HG03103 (cell line): ENCODE data around the gene CLK3.

Experiments used
- ATAC-seq: cut with Tn5 transposase; IDR thresholded peaks from one replicate; pipeline ENCODE4 v1.9.1; 2021; ENCODE audit warnings: low read depth; ENCODE audit not compliant: unreplicated experiment

CLK3 gene

DNA sequence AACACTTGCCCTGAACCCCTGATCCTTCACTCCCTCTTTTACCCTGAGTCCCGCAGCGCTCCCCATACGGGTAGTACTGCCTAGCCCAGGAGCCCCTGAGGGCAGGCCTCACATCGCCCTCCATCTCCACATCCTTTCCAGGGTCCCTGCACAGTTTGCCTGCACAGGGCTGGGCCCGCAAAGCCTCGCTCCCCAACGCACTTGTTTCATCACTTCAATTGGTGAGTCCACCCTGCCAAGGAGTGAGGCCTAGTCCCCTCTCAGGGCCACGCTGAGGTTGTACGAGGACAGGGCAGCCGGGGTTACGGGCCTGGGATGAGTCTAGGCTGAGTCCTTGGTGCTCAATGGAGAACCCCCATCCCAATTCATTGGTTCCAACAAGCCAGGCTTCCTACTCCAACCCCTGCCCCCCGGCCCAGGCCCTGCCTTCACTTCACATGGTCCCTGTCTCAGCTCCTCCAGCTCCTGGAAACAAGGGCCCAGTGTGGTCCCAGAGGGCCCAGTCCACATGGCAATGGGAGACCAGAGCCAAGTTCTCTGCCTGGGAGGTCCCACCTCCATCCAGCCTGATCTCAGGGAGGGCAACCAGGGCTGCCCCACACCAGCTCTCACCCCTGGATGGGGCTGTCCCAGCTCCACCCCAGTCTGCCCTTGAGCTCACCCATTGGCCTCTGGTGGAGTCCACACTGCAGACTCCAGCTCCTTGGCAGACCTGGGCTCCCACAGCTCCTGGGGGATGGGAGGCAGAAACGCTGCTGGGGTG, 12.4 kb upstream of the CLK3 start:
- no peak for ATAC-seq

- no peak for ATAC-seq
Observed at GRCh38 chr15:74603789-74604705, 11.6 kb upstream of the CLK3 start.

DNA sequence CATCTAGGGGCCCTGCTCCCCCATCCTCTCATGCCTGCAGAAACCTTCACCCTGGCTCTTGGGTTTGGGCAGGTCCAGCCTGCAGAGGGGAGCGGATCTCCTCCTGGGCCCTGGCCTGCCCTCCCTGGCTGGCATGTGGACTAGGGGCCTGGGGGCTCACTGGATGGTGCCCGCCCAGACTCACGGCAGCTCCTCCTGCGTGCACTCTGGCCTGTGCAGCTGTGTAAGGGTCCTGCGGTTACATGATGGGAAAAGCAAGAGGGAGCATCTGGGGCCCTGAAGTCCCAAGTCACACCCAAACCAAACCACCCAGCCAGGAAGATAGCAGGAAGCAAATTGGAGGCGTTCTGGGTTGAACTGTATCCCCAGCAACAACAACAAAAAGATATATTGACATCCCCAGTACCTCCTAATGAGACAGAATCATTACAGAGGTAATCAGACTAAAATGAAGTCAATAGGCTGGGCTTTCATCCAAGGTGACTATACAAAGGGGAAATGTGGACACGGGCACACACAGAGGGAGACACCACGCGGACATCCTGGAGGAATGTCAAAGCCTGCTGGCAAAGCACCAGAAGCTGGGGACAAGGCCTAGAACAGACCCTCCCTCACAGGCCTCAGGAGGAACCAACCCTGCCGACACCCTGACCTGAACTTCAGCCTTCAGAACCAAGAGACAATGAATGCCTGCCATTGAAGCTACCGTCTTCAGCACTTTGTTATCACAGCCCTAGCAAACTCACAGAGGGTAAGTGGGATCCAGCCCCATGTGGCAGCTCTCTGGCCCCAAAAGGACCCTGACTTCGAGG, 10.4 kb upstream of the CLK3 start:
- ATAC-seq, result no peak

DNA sequence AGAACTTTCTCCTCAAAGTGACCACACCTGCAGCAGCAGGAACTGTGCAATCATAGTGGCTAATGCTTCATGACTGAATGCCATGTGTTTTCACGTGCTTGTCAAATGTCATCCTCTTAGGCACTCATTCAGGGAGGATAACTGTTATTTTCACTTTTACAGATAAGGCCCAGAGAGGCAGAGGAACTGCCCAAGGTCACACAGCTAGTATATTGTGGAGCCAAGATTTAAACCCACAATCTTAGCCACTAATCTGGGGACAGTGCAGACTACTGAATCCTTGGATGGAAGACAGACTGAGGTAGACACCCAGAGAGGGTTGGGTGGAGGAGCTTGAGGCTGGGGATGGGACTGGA, 9.9 kb upstream of the CLK3 start:
- no peak for ATAC-seq

DNA sequence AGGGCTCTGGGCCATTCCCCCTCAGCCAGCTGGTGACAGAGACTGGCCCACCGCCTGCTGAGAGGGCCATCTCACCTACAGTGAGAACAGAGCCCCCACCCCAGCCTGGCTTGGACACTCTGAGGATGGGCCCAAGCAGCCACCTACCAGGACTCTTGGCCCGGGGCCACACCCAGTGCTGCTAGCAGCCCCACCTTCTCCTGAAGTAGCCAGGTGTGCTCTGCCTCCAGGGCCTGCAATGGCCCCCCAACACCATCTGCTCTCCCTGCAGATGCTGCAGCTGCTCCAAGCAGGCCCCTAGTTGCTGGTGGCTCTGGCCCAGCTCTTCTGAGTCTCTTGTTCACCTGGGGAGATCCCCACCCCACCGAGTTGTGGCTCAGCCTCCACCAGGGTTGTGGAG, 6.8 kb upstream of the CLK3 start:
- ATAC-seq, result no peak

DNA sequence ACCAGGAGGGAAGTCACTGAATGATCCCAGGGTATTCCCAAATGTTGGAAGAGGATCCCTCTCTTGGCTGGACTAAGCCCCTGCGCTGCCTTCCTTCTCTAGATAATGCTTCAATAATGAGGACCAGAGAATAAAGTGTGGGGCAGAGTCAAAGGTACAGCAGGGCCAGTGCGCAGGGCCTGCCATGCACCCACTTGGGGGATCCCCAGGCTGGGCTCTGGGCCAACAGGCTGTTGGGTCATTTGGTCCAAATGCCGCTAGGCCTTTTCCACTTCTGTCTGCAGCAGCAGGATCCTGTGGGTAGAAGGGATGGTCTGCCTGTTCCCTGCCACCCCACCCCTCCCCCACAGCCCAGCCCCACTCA, 5.7 kb upstream of the CLK3 start:
- ATAC-seq, result no peak

DNA sequence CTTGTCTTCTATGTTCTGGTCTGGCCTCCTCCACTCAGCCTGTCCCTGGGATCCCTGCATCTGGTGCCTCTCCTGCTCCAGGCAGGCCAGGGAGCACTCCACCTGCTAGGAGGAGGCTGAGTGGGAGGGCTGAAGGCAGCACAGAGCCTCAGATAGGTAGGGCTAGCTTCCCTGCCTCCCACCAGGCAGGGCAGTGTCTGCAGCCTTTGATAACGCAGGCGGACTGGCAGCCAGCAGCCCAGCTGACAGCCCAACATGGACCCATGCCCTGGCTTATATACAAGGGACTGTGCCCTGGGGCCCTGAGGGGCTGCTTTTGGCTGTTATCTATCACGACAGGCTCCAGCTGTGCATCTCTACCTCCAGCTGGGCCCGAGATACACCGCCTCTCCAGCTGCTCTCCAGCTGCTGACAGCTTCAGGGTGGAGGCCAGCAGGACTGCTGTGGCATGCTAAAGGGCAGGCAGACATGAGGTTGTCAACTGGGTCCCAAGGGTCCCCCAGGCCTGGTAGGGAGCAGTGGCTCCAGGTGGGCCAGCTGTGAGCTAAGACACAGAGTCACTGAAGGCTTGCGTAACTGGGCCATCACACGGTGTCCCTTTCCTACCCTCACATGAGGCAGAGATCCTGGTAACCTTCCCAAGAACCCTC, 5.2 kb upstream of the CLK3 start:
- no peak for ATAC-seq

DNA sequence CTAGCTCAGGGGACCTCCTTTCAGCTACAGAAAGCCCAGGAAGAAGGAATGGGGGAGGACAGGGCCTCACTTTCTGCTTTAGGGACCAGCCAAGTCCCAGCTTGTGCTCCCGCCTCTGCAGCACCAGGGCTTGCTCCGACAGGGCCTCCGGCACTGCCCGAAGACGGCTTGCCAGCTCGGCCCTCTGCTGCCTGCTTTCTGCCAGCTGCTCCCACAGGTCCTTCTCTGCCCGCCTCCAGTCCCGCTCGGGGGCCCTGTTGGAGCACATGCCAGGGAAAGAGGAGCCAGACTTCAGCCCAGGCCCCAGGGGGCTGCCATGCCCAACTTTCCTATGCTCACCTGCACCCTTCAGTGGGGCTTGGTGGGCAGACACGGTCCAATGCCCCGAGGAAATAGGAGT, 4.3 kb upstream of the CLK3 start:
- ATAC-seq, result no peak

- ATAC-seq, result no peak
Observed at GRCh38 chr15:74611834-74612233, 3.8 kb upstream of the CLK3 start.

DNA sequence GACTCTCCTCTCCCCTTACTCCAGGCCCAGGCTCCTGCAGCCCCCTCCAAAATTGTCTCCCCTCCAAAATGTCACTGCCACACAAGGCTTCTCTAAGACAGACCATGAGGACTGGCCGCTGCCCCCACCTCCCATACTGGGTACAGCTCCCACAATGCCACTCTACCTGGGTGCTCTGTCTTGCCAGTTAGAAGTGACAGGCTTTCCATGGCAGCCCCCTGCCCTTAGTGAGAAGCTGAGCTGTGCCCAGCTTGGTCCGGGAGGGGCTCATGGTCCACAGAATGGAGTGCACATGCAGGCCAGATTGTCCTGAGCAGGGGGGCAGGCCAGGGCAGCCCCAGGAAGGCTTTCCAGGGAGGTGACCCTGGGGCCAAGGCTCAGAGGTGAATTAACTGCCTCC, 3.0 kb upstream of the CLK3 start:
- no peak for ATAC-seq

DNA sequence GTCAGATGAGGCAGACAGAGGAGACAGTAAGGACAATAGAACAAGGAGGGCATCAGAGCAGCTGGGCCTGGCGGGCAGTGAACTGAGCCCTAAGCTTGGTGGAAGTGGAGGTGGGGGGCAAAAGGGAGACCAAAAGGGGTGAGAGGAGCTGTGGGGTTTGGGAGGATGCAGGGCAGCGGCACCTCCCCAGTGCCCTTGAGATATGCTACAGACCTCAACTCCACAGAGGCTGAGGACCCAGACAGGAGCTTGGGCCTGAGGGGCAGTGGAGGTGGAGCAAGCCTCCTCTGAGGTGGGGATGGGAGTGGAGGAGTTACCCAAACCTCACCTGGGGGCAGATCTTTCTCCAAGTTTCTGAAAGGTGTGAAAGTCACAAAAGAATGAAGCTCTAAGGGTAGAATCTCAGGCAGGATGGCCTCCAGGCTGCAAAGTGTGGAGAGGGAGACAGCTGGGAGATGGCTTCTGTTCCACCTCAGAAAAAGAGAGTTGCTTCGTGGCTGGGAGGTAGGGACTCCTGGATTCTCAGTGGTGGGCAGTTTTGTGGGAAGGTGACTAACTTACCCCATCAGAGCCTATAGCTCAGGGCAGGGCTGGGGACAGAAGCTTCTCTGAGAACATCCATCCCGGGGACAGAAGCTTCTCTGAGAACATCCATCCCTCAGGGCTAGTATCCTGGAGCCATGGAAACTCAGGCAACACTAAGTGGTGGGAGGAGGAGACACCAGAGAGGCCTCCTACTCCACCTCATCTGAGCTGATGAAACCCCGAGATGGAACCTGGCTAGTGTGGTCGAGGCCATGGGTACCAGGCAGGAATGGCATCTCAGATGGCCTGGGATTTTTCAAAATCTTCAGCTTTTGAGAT, 2.3 kb upstream of the CLK3 start:
- ATAC-seq, result no peak

- no peak for ATAC-seq
Observed at GRCh38 chr15:74613953-74614743, 1.5 kb upstream of the CLK3 start.

DNA sequence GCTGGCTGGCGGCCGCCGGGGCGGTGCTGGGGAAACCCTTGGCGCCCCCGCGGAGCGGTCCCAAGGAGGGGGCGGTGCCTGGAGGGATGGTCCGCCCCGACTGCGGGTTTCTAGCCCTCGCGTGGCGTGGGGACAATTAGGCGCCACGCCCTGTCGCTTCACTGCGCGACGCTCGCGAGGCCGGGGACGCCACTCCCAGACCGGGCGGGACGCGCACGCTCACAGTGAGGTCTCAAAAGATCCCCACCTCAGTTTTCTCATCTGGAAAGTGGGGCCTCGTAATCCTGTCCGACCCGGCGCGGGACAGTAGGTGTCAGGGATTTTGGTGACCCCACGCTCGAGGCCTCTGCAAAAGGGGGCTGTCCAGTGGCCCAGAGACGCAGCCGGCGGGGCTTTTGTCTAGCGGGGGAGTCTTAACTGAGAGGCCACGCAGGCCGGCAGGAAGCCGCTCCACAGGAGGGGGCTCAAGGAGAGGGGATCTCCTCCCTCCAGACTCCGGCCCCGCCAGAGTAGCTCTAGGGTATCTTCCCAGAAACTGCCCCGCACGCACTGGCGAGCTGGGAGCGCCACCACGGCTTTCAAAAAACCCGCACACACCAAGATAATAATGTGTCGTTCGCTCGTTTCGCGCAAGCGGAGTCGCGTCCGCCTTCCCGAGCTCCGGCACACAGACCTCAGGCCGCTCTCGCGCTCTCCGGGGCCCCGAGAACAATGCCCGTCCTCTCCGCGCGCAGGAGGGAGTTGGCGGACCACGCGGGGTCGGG, 710 bp upstream of the CLK3 start:
- peak; percentile 39 for ATAC-seq

- ATAC-seq, result no peak
Observed at GRCh38 chr15:74616366-74616939, 817 bp downstream of the CLK3 start.

DNA sequence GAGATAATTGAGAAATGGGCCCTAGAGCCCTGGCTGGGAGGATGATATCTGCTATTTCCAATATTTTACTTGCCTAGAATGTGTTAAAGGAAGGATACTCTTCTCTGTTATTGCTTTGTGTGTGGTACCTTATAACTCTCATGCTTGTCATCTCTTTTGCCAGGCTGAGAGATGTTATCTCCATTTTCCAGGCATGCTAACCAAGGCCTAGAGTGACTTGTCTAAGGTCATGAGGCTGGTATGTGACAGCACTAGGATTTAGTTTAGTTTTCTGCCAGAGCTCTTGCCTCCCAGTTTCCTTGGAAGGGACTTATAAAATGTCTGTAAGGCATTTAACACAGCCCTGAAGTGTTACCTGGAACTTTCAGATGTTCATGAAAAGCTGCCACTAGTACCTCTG, 1.4 kb downstream of the CLK3 start:
- ATAC-seq, result no peak

- ATAC-seq, result no peak
Observed at GRCh38 chr15:74618841-74619596, 3.4 kb downstream of the CLK3 start.

DNA sequence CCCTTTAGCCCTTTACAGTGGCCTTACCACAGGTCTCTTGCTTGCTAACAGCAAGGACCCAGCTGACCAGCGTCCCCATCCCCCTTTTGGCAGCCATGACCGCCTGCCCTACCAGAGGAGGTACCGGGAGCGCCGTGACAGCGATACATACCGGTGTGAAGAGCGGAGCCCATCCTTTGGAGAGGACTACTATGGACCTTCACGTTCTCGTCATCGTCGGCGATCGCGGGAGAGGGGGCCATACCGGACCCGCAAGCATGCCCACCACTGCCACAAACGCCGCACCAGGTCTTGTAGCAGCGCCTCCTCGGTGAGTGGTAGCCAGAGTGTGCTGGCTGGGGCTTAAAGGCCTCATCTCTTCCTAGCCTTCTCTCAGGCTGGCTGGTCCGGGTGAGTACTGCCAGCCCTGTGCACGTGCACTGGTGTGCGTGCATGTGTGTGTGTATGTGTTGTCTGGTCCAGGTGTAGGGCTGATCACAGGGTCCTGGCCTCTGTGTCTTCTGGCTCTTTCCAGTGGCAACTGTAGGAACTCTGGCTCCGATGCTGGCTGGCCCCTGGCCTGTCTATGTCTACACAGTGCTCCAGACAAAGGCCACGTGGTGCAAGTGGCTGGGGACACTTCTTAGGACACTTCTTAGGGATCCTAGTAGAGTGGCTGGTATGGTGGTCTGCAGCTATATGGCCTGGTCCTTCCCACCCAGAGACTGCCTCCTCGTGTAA, 4.4 kb downstream of the CLK3 start:
- ATAC-seq, result no peak
